K562 (cell line): ENCODE data around the gene RNF187. TPM values are rescaled to one million over a fixed set of nuclear protein-coding genes. Genes with fewer than 3 reads are reported as not detected.
A peak's percentile ranks its signal among the peaks of the same experiment; 100 is the strongest.

Experiments
- BRD4 ChIP-seq: fragments of 200-600 bp; sonication (generic); IDR thresholded peaks from 2 replicates; pipeline ENCODE4 v1.6.1; 2017; ENCODE audit warnings: inconsistent platforms
- BRF2 ChIP-seq: IDR thresholded peaks from 3 replicates; pipeline ENCODE4 v1.6.1; 2011; ENCODE audit warnings: borderline replicate concordance, mild to moderate bottlenecking; ENCODE audit not compliant: insufficient read length, insufficient read depth
- CHCHD3 ChIP-seq: fragments of 250-450 bp; sonication (Bioruptor Pico); IDR thresholded peaks from 2 replicates; pipeline ENCODE4 v2.1.2; 2022; ENCODE audit warnings: mild to moderate bottlenecking
- ELF2 ChIP-seq: fragments of 250-450 bp; sonication (Bioruptor Pico); IDR thresholded peaks from 2 replicates; pipeline ENCODE4 v1.5.0; 2021; ENCODE audit warnings: mild to moderate bottlenecking
- ERF ChIP-seq: fragments of 450-650 bp; formaldehyde crosslinking; IDR thresholded peaks from 2 replicates; pipeline ENCODE4 v1.4.0; 2020; ENCODE audit warnings: mild to moderate bottlenecking, mixed read lengths
- MED1 ChIP-seq: sonication (generic); formaldehyde crosslinking; IDR thresholded peaks from 2 replicates; pipeline ENCODE4 v1.8.1; 2023; ENCODE audit warnings: missing genetic modification reagents, borderline replicate concordance
- RB1 ChIP-seq: fragments of 450-650 bp; IDR thresholded peaks from 2 replicates; pipeline ENCODE4 v1.6.1; 2017; ENCODE audit warnings: low read depth, mild to moderate bottlenecking
- SIN3B ChIP-seq: fragments of 450-650 bp; IDR thresholded peaks from 2 replicates; pipeline ENCODE4 v1.6.1; 2017; ENCODE audit warnings: low read depth, mild to moderate bottlenecking, moderate library complexity
- U2AF1 ChIP-seq: fragments of 200-400 bp; formaldehyde crosslinking; optimal IDR thresholded peaks from 2 replicates; pipeline ENCODE3; 2017; ENCODE audit warnings: mild to moderate bottlenecking, low read depth, low read length, moderate library complexity
- UBTF ChIP-seq, 2 experiments: IDR thresholded peaks; 2 replicates each; pipeline ENCODE4 v1.6.1; 2012; ENCODE audit warnings: improper control_type of control experiment in 2 of 2, low read depth in 2 of 2, low read length in 2 of 2, borderline replicate concordance in 1 of 2
- VEZF1 ChIP-seq: fragments of 200-800 bp; sonication (Bioruptor generic); IDR thresholded peaks from 2 replicates; pipeline ENCODE4 v1.6.1; 2017; ENCODE audit warnings: missing genetic modification characterization, missing compliant biosample characterization
- YY1 ChIP-seq, 3 experiments: IDR thresholded peaks; 2 replicates each; pipeline ENCODE4 v1.6.1; 2011; ENCODE audit warnings: low read length in 2 of 3, mild to moderate bottlenecking in 2 of 3, moderate library complexity in 2 of 3, borderline replicate concordance in 1 of 3, control low read depth in 1 of 3, low read depth in 1 of 3; ENCODE audit not compliant: insufficient read depth in 3 of 3, insufficient replicate concordance in 2 of 3, control insufficient read depth in 1 of 3, insufficient read length in 1 of 3; ENCODE audit errors: extremely low read depth in 1 of 3
- ZNF133 ChIP-seq: fragments of 250-450 bp; sonication (Bioruptor Pico); IDR thresholded peaks from 2 replicates; pipeline ENCODE4 v1.4.0; 2020; ENCODE audit warnings: mild to moderate bottlenecking
- ZNF253 ChIP-seq: fragments of 250-450 bp; sonication (Bioruptor Pico); conservative IDR thresholded peaks from 2 replicates; pipeline ENCODE4 v1.6.1; 2021; ENCODE audit warnings: mild to moderate bottlenecking
- ZNF3 ChIP-seq: fragments of 250-450 bp; sonication (Bioruptor Pico); IDR thresholded peaks from 2 replicates; pipeline ENCODE4 v1.5.0; 2021; ENCODE audit warnings: mild to moderate bottlenecking, moderate library complexity
- ZNF449 ChIP-seq: fragments of 250-450 bp; sonication (Bioruptor Pico); IDR thresholded peaks from 2 replicates; pipeline ENCODE4 v1.8.0; 2022; ENCODE audit warnings: moderate library complexity, mild to moderate bottlenecking, inconsistent platforms
- polyA plus RNA-seq, 8 experiments: library from polyadenylated mRNA; depleted of rRNA in 4 of 8; stranded (reverse) in 5 of 8; unstranded in 3 of 8; fragments of >200 nt; fragmentation: Nextera tagmentation in 2 of 8; fragmentation: Illumina TruSeq in 1 of 8; extraction: Ambion mirVana in 2 of 8; extraction: Trizol in 1 of 8; gene quantifications; 2 replicates each; pipeline versions ENCODE4 v1.2.1 to v1.2.3, GENCODE V29; 2011 to 2014; ENCODE audit warnings: inconsistent platforms in 1 of 8, missing spikeins in 1 of 8
- total RNA-seq, 7 experiments: library from RNA; depleted of rRNA in 6 of 7; stranded (reverse); fragments of >200 nt in 6 of 7; fragmentation: Illumina TruSeq in 2 of 7; extraction: Trizol in 2 of 7; gene quantifications; 2 replicates each; pipeline versions ENCODE4 v1.2.1 to v1.2.3, GENCODE V29; 2011 to 2021; ENCODE audit warnings: low replicate concordance in 1 of 7

The RNF187 gene
- total and polyA plus RNA-seq, 9 of the 15 experiments (the other 6 are each of a cell fraction or from before 2014, with no cell fraction given) = 2.3 to 119 (median 41.9) TPM

- TF ChIP-seq BRF2 (no peak), SIN3B (no peak), U2AF1 (no peak), ZNF3 (CRISPR knock-in tag) (no peak), ZNF449 (CRISPR knock-in tag) (peak; percentile 83; the same call in 1 of the 2 replicates), ERF (0 out of 2 replicates have a peak, but pooled peaks have one; percentile 81), ZNF253 (CRISPR knock-in tag) (no peak), ZNF133 (CRISPR knock-in tag) (no peak), MED1 (CRISPR knock-in tag) (no peak), RB1 (peak; percentile 41; the same call in 1 of the 2 replicates), VEZF1 (CRISPR knock-in tag) (peak; percentile 86), UBTF (IDR thresholded peaks at IDR 0.05; ENCODE audit: borderline replicate concordance in 1 of 2, low read depth in 2 of 2, low read length in 2 of 2) (peak; percentile 36 to 86; a peak in 3 of 4 replicates), CHCHD3 (CRISPR knock-in tag) (no peak), BRD4 (no peak), ELF2 (CRISPR knock-in tag) (no peak), YY1 (IDR thresholded peaks at IDR 0.05; ENCODE audit: borderline replicate concordance in 1 of 3, control insufficient read depth in 1 of 3, extremely low read depth in 1 of 3, insufficient read depth in 3 of 3, insufficient read length in 1 of 3, insufficient replicate concordance in 2 of 3, low read depth in 1 of 3, low read length in 2 of 3) (peak in 2 of 3 experiments; percentile 33 to 50)
Measured at GRCh38 chr1:228513236-228513900, 26.2 kb downstream of the RNF187 start (continued).
